Endothelial cell of umbilical vein (primary cell): ENCODE results near the gene FAM193B. TPM values are rescaled to one million over a fixed set of nuclear protein-coding genes. Genes with fewer than 3 reads are reported as not detected.

Experiments used
- BruUV-seq: library from RNA; stranded (reverse); fragments of 400-500 nt; replicated peaks from 2 replicates; lab custom pipeline; 2021; lab: Mats Ljungman, UMichigan
- CTCF ChIA-PET: fragments of 300-600, 350-600 bp; sonication (Branson Sonifier 250); formaldehyde crosslinking; loops from one replicate; lab custom pipeline; 2021; ENCODE audit warnings: antibody characterized with exemption, inconsistent platforms; lab: Charles Lee
- POLR2A ChIA-PET: fragments of 300-600, 350-600 bp; sonication (Branson Sonifier 250); formaldehyde crosslinking; loops from one replicate; lab custom pipeline; 2021; ENCODE audit warnings: antibody characterized with exemption, inconsistent platforms; lab: Charles Lee
- DNase-seq: peaks from one replicate; pipeline ENCODE4 v3.0.0-alpha.2; 2011; ENCODE audit warnings: low read depth, low spot score
- FAIRE-seq: peaks from 2 replicates; lab custom pipeline; 2011; peaks lifted over from hg19 to GRCh38; lab: Jason Lieb, UNC
- H2AFZ ChIP-seq: 2 replicates; pipeline ENCODE4 v1.6.0; 2012; ENCODE audit warnings: low read depth, low read length, control low read depth, inconsistent platforms
- H3K27ac ChIP-seq: 2 replicates; pipeline ENCODE4 v1.5.1; 2011; ENCODE audit warnings: low read depth, mild to moderate bottlenecking, control low read depth, low read length, moderate library complexity; ENCODE audit not compliant: insufficient read depth
- H3K27me3 ChIP-seq, 2 experiments: 2 replicates each; pipeline versions ENCODE4 v1.6.0 to v1.6.1; 2011; ENCODE audit warnings: low read length in 2 of 2, mixed read lengths in 1 of 2; ENCODE audit not compliant: control insufficient read depth in 2 of 2, insufficient read depth in 2 of 2
- H3K36me3 ChIP-seq, 2 experiments: 2 replicates in 1 of 2; 3 replicates in 1 of 2; pipeline ENCODE4 v1.5.1; 2011; ENCODE audit warnings: low read length in 2 of 2, mild to moderate bottlenecking in 1 of 2, moderate library complexity in 1 of 2; ENCODE audit not compliant: control insufficient read depth in 2 of 2, insufficient read depth in 2 of 2; ENCODE audit errors: extremely low read depth in 1 of 2
- H3K4me1 ChIP-seq: 3 replicates; pipeline ENCODE4 v1.5.1; 2011; ENCODE audit warnings: mild to moderate bottlenecking, low read length; ENCODE audit not compliant: control insufficient read depth, insufficient read depth; ENCODE audit errors: extremely low read depth
- H3K4me2 ChIP-seq: 2 replicates; pipeline ENCODE4 v1.6.1; 2011; ENCODE audit warnings: low read length, control low read depth, mixed read lengths; ENCODE audit not compliant: insufficient read depth
- H3K4me3 ChIP-seq, 3 experiments: fragments of 200-600 bp in 1 of 3; sonication (generic), shearing (Covaris generic) in 1 of 3; replicated peaks in 1 of 3; 2 replicates each; pipeline ENCODE4 v1.5.1; 2011 to 2016; ENCODE audit warnings: control low read depth in 3 of 3, low read length in 3 of 3, mild to moderate bottlenecking in 2 of 3, inconsistent platforms in 1 of 3, low read depth in 1 of 3, moderate library complexity in 1 of 3; ENCODE audit not compliant: insufficient read depth in 1 of 3
- H3K79me2 ChIP-seq: 2 replicates; pipeline ENCODE4 v1.6.0; 2012; ENCODE audit warnings: low read length, inconsistent platforms; ENCODE audit not compliant: control insufficient read depth, insufficient read depth
- H3K9ac ChIP-seq: replicated peaks from 2 replicates; pipeline ENCODE3; 2011; ENCODE audit warnings: low read length, control low read depth; ENCODE audit not compliant: insufficient read depth; ENCODE audit errors: extremely low read depth
- H3K9me1 ChIP-seq: replicated peaks from 3 replicates; pipeline ENCODE4 v1.6.0; 2011; ENCODE audit warnings: mild to moderate bottlenecking, low read length; ENCODE audit not compliant: control insufficient read depth, insufficient read depth; ENCODE audit errors: extremely low read depth
- H3K9me3 ChIP-seq: replicated peaks from 2 replicates; pipeline ENCODE4 v1.5.1; 2012; ENCODE audit warnings: low read length, inconsistent platforms; ENCODE audit not compliant: control insufficient read depth, insufficient read depth
- H4K20me1 ChIP-seq: replicated peaks from 2 replicates; pipeline ENCODE3; 2011; ENCODE audit warnings: mild to moderate bottlenecking, low read length; ENCODE audit not compliant: control insufficient read depth, insufficient read depth; ENCODE audit errors: extremely low read depth
- CTCF ChIP-seq, 2 donors: IDR thresholded peaks; 1 replicate in 1 of 2; 2 replicates in 1 of 2; pipeline ENCODE4 v1.5.1; 2011; ENCODE audit warnings: low read length in 2 of 2, mild to moderate bottlenecking in 2 of 2, moderate library complexity in 2 of 2, control low read depth in 1 of 2, inconsistent platforms in 1 of 2, low read depth in 1 of 2; ENCODE audit not compliant: insufficient read depth in 1 of 2; ENCODE audit errors: extremely low read depth in 1 of 2
- EZH2 ChIP-seq: IDR thresholded peaks from 2 replicates; pipeline ENCODE4 v1.6.1; 2012; ENCODE audit warnings: borderline replicate concordance, low read depth, mild to moderate bottlenecking, moderate library complexity, low read length, inconsistent platforms; ENCODE audit not compliant: severe bottlenecking
- FOS ChIP-seq: IDR thresholded peaks from 2 replicates; pipeline ENCODE4 v1.6.1; 2011; ENCODE audit warnings: mild to moderate bottlenecking, low read length, moderate library complexity, borderline replicate concordance; ENCODE audit not compliant: insufficient read depth
- GATA2 ChIP-seq: IDR thresholded peaks from 2 replicates; pipeline ENCODE4 v1.7.0; 2011; ENCODE audit warnings: low read depth, mild to moderate bottlenecking, moderate library complexity, mixed read lengths, low read length; ENCODE audit not compliant: insufficient read length, insufficient read depth
- JUN ChIP-seq: IDR thresholded peaks from 2 replicates; pipeline ENCODE4 v1.6.1; 2011; ENCODE audit warnings: borderline replicate concordance, low read depth; ENCODE audit not compliant: insufficient read length, insufficient read depth
- MAX ChIP-seq: IDR thresholded peaks from 2 replicates; pipeline ENCODE4 v1.6.1; 2011; ENCODE audit not compliant: insufficient read depth, insufficient read length
- MYC ChIP-seq: IDR thresholded peaks from one replicate; pipeline ENCODE4 v1.6.1; 2011; ENCODE audit warnings: mild to moderate bottlenecking, low read depth, low read length
- POLR2A ChIP-seq: IDR thresholded peaks from 2 replicates; pipeline ENCODE4 v1.6.1; 2012; ENCODE audit warnings: low read depth, mild to moderate bottlenecking, control low read depth, low read length
- POLR2AphosphoS5 ChIP-seq: IDR thresholded peaks from 2 replicates; pipeline ENCODE4 v1.6.1; 2012; ENCODE audit warnings: low read depth, mild to moderate bottlenecking, control low read depth, low read length, moderate library complexity; ENCODE audit not compliant: insufficient read depth
- dilution Hi-C: fragments of 300-500 bp; cut with MboI; formaldehyde crosslinking; loops from one replicate; pipeline ENCODE4 v1.15.0; 2019; ENCODE audit warnings: low sequenced_read_pairs; ENCODE audit not compliant: extremely low pct_ligation_motif_present
- intact Hi-C: fragments of 100-400 bp; cut with micrococcal nuclease; formaldehyde crosslinking; loops from one replicate; pipeline ENCODE4 v1.10.0; 2022
- polyA plus RNA-seq, 4 experiments: library from polyadenylated mRNA; depleted of rRNA in 3 of 4; stranded (reverse) in 3 of 4; unstranded in 1 of 4; fragments of >200 nt; gene quantifications; 2 replicates each; pipeline versions ENCODE4 v1.2.1 to v1.2.3, GENCODE V29; 2011 to 2012; ENCODE audit warnings: missing spikeins in 1 of 4
- total RNA-seq: library from RNA; stranded (reverse); gene quantifications from 2 replicates; pipeline ENCODE4 v1.2.3, GENCODE V29; 2021

Gene FAM193B
- total and polyA plus RNA-seq, 2 donors (not counting 3 experiments of a cell fraction or from before 2014, with no cell fraction given): 57.9 to 75.7 TPM

GRCh38 chr5:177557041-177557647, 2.8 kb upstream of the FAM193B start:
- DNase-seq (no peak), FAIRE-seq (no peak)
- peaks cover 8% of the 10 kb centered on the region for H3K4me1 ChIP-seq
- ChIA-PET POLR2A (interaction anchor here (0.8 kb wide), 1 partner anchor 59 kb away, joined by 3 read pairs; the partner anchor contains the start of gene PDLIM7), CTCF (no interaction called here)
- intact Hi-C loops: no loop called here
- H3K27me3 ChIP-seq: peaks cover 0 to 5% of the 10 kb centered on the region in 2 experiments
- peaks cover 0 to 3% of the 10 kb centered on the region in 2 experiments for H3K36me3 ChIP-seq
- H4K20me1 ChIP-seq: no peaks in the 10 kb centered on the region
- no peaks in the 10 kb centered on the region for H3K9me3 ChIP-seq
- H2AFZ ChIP-seq: no peak overlapping the region
- no peak for TF ChIP-seq POLR2AphosphoS5
- TF ChIP-seq GATA2: no peak
- TF ChIP-seq MAX: no peak
- no peak for TF ChIP-seq JUN
- no peak for TF ChIP-seq FOS
- no peak for TF ChIP-seq CTCF (IDR thresholded peaks at IDR 0.05; ENCODE audit: extremely low read depth in 1 of 2, insufficient read depth in 1 of 2, low read depth in 1 of 2, low read length in 2 of 2)
- TF ChIP-seq MYC: no peak
- TF ChIP-seq EZH2: no peak
- TF ChIP-seq POLR2A: no peak
- H3K9ac ChIP-seq: no peak overlapping the region
- H3K79me2 ChIP-seq: peaks cover 18% of the 10 kb centered on the region
- dilution Hi-C loops: no loop called here
- no peaks in the 10 kb centered on the region for H3K9me1 ChIP-seq
- H3K4me2 ChIP-seq: no peak overlapping the region
- H3K27ac ChIP-seq: no peak overlapping the region
- BruUV-seq: no TSS peak
- no peak overlapping the region for H3K4me3 ChIP-seq
